Chondrocyte (in vitro differentiated cells): ENCODE results near the gene AUTS2. TPM values are rescaled to one million over a fixed set of nuclear protein-coding genes. Genes with fewer than 3 reads are reported as not detected.

Experiments
- DNase-seq: peaks from one replicate; pipeline ENCODE4 v3.0.0; 2021; ENCODE audit warnings: mixed read lengths, low spot score
- H3K27ac Mint-ChIP-seq: one replicate; pipeline ENCODE4 v1.8.0; 2021; ENCODE audit warnings: mild to moderate bottlenecking, moderate library complexity, mixed read lengths; ENCODE audit not compliant: unreplicated experiment
- H3K27me3 Mint-ChIP-seq: 2 replicates; pipeline ENCODE4 v1.8.0; 2021; ENCODE audit warnings: low read depth, mixed read lengths
- H3K36me3 Mint-ChIP-seq: 2 replicates; pipeline ENCODE4 v1.8.0; 2021; ENCODE audit warnings: low read depth, mixed read lengths
- H3K4me1 Mint-ChIP-seq: 2 replicates; pipeline ENCODE4 v1.8.0; 2021; ENCODE audit warnings: low read depth, mild to moderate bottlenecking, mixed read lengths
- H3K4me3 Mint-ChIP-seq: one replicate; pipeline ENCODE4 v1.8.0; 2021; ENCODE audit warnings: mild to moderate bottlenecking, moderate library complexity, mixed read lengths; ENCODE audit not compliant: unreplicated experiment
- H3K9me3 Mint-ChIP-seq: 2 replicates; pipeline ENCODE4 v1.8.0; 2021; ENCODE audit warnings: low read depth, mixed read lengths
- total RNA-seq: library from RNA; stranded (reverse); gene quantifications from 3 replicates; pipeline ENCODE4 v1.2.1, GENCODE V29; 2021
- TF ChIP-seq, protein P1 (sequence below): fragments of 200-600 bp; sonication (generic); IDR thresholded peaks from 2 replicates; pipeline ENCODE4 v1.5.0; 2021; ENCODE audit warnings: antibody characterized with exemption, mild to moderate bottlenecking, moderate library complexity

The AUTS2 gene
- total RNA-seq, 1 donor from 2014 or later, result 31.5 TPM

GRCh38 chr7:70627461-70627860 lies 1029.2 kb downstream of the AUTS2 start:
- no peaks in the 10 kb centered on the region for H3K27me3 Mint-ChIP-seq
- no peak overlapping the region for H3K4me3 Mint-ChIP-seq
- H3K36me3 Mint-ChIP-seq, result no peaks in the 10 kb centered on the region
- H3K9me3 Mint-ChIP-seq, result no peaks in the 10 kb centered on the region
- no peak for DNase-seq
- no peaks in the 10 kb centered on the region for H3K4me1 Mint-ChIP-seq
- no peak overlapping the region for H3K27ac Mint-ChIP-seq
- TF ChIP-seq, protein P1, sequence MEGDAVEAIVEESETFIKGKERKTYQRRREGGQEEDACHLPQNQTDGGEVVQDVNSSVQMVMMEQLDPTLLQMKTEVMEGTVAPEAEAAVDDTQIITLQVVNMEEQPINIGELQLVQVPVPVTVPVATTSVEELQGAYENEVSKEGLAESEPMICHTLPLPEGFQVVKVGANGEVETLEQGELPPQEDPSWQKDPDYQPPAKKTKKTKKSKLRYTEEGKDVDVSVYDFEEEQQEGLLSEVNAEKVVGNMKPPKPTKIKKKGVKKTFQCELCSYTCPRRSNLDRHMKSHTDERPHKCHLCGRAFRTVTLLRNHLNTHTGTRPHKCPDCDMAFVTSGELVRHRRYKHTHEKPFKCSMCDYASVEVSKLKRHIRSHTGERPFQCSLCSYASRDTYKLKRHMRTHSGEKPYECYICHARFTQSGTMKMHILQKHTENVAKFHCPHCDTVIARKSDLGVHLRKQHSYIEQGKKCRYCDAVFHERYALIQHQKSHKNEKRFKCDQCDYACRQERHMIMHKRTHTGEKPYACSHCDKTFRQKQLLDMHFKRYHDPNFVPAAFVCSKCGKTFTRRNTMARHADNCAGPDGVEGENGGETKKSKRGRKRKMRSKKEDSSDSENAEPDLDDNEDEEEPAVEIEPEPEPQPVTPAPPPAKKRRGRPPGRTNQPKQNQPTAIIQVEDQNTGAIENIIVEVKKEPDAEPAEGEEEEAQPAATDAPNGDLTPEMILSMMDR, result no peak

GRCh38 chr7:70630440-70630817 lies 1032.2 kb downstream of the AUTS2 start:
- H3K4me1 Mint-ChIP-seq, result peaks cover 6% of the 10 kb centered on the region
- TF ChIP-seq, protein P1, result no peak
- H3K9me3 Mint-ChIP-seq, result no peaks in the 10 kb centered on the region
- no peaks in the 10 kb centered on the region for H3K36me3 Mint-ChIP-seq
- no peak for DNase-seq
- no peak overlapping the region for H3K4me3 Mint-ChIP-seq
- H3K27me3 Mint-ChIP-seq, result no peaks in the 10 kb centered on the region
- H3K27ac Mint-ChIP-seq, result no peak overlapping the region

- Mint-ChIP-seq H3K4me3 (no peak overlapping the region), H3K36me3 (no peaks in the 10 kb centered on the region), H3K27ac (no peak overlapping the region), H3K9me3 (no peaks in the 10 kb centered on the region), H3K4me1 (peaks cover 6% of the 10 kb centered on the region), H3K27me3 (no peaks in the 10 kb centered on the region)
- DNase-seq, result no peak
- TF ChIP-seq, protein P1, result no peak
Measured at GRCh38 chr7:70630818-70631457, 1032.7 kb downstream of the AUTS2 start.

GRCh38 chr7:70631718-70632117 lies 1033.4 kb downstream of the AUTS2 start:
- Mint-ChIP-seq H3K36me3 (no peaks in the 10 kb centered on the region), H3K27ac (no peak overlapping the region), H3K4me3 (no peak overlapping the region), H3K4me1 (peaks cover 6% of the 10 kb centered on the region), H3K9me3 (no peaks in the 10 kb centered on the region), H3K27me3 (no peaks in the 10 kb centered on the region)
- TF ChIP-seq, protein P1, result no peak
- no peak for DNase-seq

DNA sequence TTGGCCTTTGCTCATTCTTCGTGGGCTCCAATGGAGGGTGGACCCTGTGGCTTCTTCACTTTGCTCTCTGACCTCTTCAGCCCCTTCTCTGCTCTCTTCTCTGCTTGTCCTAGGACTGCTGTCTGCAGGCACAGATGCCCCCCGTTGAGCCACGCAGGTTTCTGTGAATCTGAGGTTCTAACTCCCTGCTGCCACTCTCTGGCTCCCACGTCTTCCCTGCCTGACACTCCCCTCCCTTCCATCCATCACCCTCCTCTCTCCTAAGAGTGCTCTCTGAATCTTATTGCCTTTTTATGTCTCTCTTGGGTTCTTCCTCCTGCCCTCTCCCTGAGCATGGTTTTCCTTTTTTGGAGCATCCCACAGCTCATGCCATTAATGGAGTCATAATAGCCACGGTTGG lies 1034.1 kb downstream of the AUTS2 start:
- Mint-ChIP-seq H3K27ac (no peak overlapping the region), H3K36me3 (no peaks in the 10 kb centered on the region), H3K9me3 (no peaks in the 10 kb centered on the region), H3K4me3 (no peak overlapping the region), H3K4me1 (peaks cover 6% of the 10 kb centered on the region), H3K27me3 (no peaks in the 10 kb centered on the region)
- no peak for DNase-seq
- TF ChIP-seq, protein P1, result no peak
